Activated effector memory CD4-positive, alpha-beta T cell treated with Interleukin-2 at 50 U/mL for 16 hours (primary cell): Measurements from ENCODE around the gene S100A14.
"Not testable (repeated sequence)": the region's sequence is repeated elsewhere in the genome, so short reads cannot be mapped to it uniquely, and the experiment has no call there.

Source experiments
- DNase-seq: peaks from one replicate; pipeline ENCODE4 v3.0.0-alpha.2; 2020

S100A14 gene

GRCh38 chr1:153616144-153616916 is at the start of gene S100A14:
Gene S100A14, minus strand, starts transcription at chr1:153616325. Its CDS starts 467 bp downstream, at chr1:153615858.
- DNase-seq: no peak

- no peak for DNase-seq
Measured at GRCh38 chr1:153663211-153663610, 47.1 kb upstream of the S100A14 start.

- no peak for DNase-seq
Measured at GRCh38 chr1:153662269-153662668, 46.1 kb upstream of the S100A14 start.

GRCh38 chr1:153661111-153661708 is 45.1 kb upstream of the S100A14 start:
- DNase-seq: no peak

- DNase-seq: no peak
Measured at GRCh38 chr1:153659656-153660055, 43.5 kb upstream of the S100A14 start.

- no peak for DNase-seq
Measured at GRCh38 chr1:153659175-153659534, 43.0 kb upstream of the S100A14 start.

- peak; percentile 89 for DNase-seq
Measured at GRCh38 chr1:153658400-153659174, 42.5 kb upstream of the S100A14 start, which contains the start of gene SNAPIN. Gene SNAPIN, plus strand, starts transcription at chr1:153658703. Its CDS starts 41 bp downstream, at chr1:153658744.

- DNase-seq: no peak
Measured at GRCh38 chr1:153655333-153655732, 39.2 kb upstream of the S100A14 start.

- no peak for DNase-seq
Measured at GRCh38 chr1:153652805-153653500, 36.8 kb upstream of the S100A14 start.

GRCh38 chr1:153651771-153652170 is 35.6 kb upstream of the S100A14 start:
- DNase-seq: no peak

- no peak for DNase-seq
Measured at GRCh38 chr1:153649863-153650235, 33.7 kb upstream of the S100A14 start.

- no peak for DNase-seq
Measured at GRCh38 chr1:153649137-153649862, 33.2 kb upstream of the S100A14 start.

GRCh38 chr1:153648000-153648643 is 32.0 kb upstream of the S100A14 start:
- no peak for DNase-seq

- no peak for DNase-seq
Measured at GRCh38 chr1:153647346-153647714, 31.2 kb upstream of the S100A14 start.

- DNase-seq: no peak
Measured at GRCh38 chr1:153646672-153647345, 30.7 kb upstream of the S100A14 start.

- no peak for DNase-seq
Measured at GRCh38 chr1:153643816-153644215, 27.7 kb upstream of the S100A14 start.

- DNase-seq: no peak
Measured at GRCh38 chr1:153643100-153643499, 27.0 kb upstream of the S100A14 start.

GRCh38 chr1:153642161-153642560 is 26.0 kb upstream of the S100A14 start:
- DNase-seq: no peak

GRCh38 chr1:153640861-153641260 is 24.7 kb upstream of the S100A14 start:
- no peak for DNase-seq

GRCh38 chr1:153640213-153640612 is 24.1 kb upstream of the S100A14 start:
- not testable (repeated sequence) for DNase-seq

- DNase-seq: no peak
Measured at GRCh38 chr1:153639280-153639679, 23.2 kb upstream of the S100A14 start.
